Measurements from ENCODE around the gene CDC42.

DNA sequence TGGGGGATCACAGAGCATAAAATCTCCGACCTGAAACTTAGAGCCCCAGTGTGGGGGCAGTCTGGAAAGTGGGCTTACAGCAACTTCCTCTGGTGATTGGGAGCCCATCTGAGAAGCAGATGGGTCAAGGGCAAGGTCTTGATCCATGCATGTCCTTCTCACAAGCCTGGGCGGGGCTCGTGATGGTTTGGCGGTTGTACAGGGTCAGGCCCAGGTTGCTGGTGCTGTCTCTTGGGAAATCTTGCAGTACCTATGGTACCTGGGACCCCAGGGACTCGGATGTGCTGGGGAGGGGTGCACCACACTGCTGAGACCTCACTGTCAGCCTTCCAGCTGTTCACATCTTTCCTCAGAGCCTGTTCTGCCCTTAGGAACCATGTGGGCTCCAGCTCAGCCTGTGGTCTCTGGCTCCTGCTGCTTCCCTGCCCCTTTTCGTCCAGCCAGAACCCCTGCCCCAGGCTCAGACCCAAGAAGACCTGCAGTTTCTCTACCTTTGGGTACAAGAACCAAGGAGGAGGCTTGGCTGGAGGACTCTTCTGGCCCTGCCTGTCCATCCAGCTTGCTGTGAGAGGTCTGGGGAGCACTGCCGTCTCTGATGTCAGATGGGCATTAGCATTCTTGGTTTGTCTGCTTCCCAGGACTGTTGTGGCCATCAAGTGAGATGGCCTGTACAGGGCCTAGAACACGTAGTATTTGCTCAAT lies 65.9 kb downstream of the CDC42 start:
- TF ChIP-seq, protein P1, sequence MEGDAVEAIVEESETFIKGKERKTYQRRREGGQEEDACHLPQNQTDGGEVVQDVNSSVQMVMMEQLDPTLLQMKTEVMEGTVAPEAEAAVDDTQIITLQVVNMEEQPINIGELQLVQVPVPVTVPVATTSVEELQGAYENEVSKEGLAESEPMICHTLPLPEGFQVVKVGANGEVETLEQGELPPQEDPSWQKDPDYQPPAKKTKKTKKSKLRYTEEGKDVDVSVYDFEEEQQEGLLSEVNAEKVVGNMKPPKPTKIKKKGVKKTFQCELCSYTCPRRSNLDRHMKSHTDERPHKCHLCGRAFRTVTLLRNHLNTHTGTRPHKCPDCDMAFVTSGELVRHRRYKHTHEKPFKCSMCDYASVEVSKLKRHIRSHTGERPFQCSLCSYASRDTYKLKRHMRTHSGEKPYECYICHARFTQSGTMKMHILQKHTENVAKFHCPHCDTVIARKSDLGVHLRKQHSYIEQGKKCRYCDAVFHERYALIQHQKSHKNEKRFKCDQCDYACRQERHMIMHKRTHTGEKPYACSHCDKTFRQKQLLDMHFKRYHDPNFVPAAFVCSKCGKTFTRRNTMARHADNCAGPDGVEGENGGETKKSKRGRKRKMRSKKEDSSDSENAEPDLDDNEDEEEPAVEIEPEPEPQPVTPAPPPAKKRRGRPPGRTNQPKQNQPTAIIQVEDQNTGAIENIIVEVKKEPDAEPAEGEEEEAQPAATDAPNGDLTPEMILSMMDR (IDR thresholded peaks at IDR 0.05), result no peak
- TF ChIP-seq POLR2A (IDR thresholded peaks at IDR 0.05), result no peak
